ENCODE data around the gene KIF5B. TPM values are rescaled to one million over a fixed set of nuclear protein-coding genes. Genes with fewer than 3 reads are reported as not detected.
"Not testable (repeated sequence)": the region's sequence is repeated elsewhere in the genome, so short reads cannot be mapped to it uniquely, and the experiment has no call there.

Gene KIF5B
- total and polyA plus RNA-seq, 2 donors (not counting 1 experiment from before 2014, with no cell fraction given) = 9.5 to 44.1 TPM

- CTCF ChIA-PET = no interaction called here
- no CpG with 5 or more reads among the region's 2 CpGs for WGBS (ENCODE audit: insufficient coverage)
Observed at GRCh38 chr10:32070645-32071044, 14.4 kb upstream of the KIF5B start.

GRCh38 chr10:32068569-32068968 lies 12.3 kb upstream of the KIF5B start:
- no peak overlapping the region for H3K4me2 ChIP-seq (replicated peaks; ENCODE audit: low read depth, low read length, poor library complexity, severe bottlenecking)
- intact Hi-C loops (cut with micrococcal nuclease) = no loop called here
- no peaks in the 10 kb centered on the region for H3K79me2 ChIP-seq (ENCODE audit: control insufficient read depth, insufficient read depth, low read length)
- no peaks in the 10 kb centered on the region for H3K36me3 ChIP-seq (replicated peaks in 1 of 2; ENCODE audit: control extremely low read depth in 1 of 2, control insufficient read depth in 1 of 2, extremely low read depth in 1 of 2, insufficient read depth in 2 of 2, low read length in 1 of 2)
- ChIA-PET POLR2A (no interaction called here), CTCF (no interaction called here)
- H3K9me3 ChIP-seq (ENCODE audit: control extremely low read depth in 1 of 3, control insufficient read depth in 2 of 3, insufficient read depth in 1 of 3, low read length in 2 of 3) = no peaks in the 10 kb centered on the region
- 82% methylated on average over 12 of the region's 12 CpGs for WGBS (ENCODE audit: insufficient coverage)
- Mint-ChIP-seq H3K4me3 (no peak overlapping the region), H3K4me1 (no peaks in the 10 kb centered on the region), H3K9me3 (ENCODE audit: insufficient read depth) (no peaks in the 10 kb centered on the region), H3K27ac (no peak overlapping the region), H3K27me3 (peaks cover 3% of the 10 kb centered on the region)
- no peak overlapping the region for H3K9ac ChIP-seq (ENCODE audit: low read length)
- TF ChIP-seq EZH2 (IDR thresholded peaks at IDR 0.05; ENCODE audit: borderline replicate concordance, insufficient read depth, low read depth, low read length, poor library complexity, severe bottlenecking) (no peak), CTCF (IDR thresholded peaks at IDR 0.05) (no peak)
- H4K20me1 ChIP-seq (ENCODE audit: control insufficient read depth, insufficient read depth, low read length, poor library complexity, severe bottlenecking) = no peaks in the 10 kb centered on the region
- H3K27me3 ChIP-seq (replicated peaks in 1 of 4; ENCODE audit: control extremely low read depth in 1 of 4, control insufficient read depth in 3 of 4, insufficient read depth in 4 of 4, low read length in 3 of 4) = no peaks in the 10 kb centered on the region
- H3K4me1 ChIP-seq (ENCODE audit: control insufficient read depth in 2 of 2, insufficient read depth in 2 of 2, low read length in 2 of 2) = no peaks in the 10 kb centered on the region
- no peak for DNase-seq
- no peak overlapping the region for H3K4me3 ChIP-seq (ENCODE audit: control extremely low read depth in 1 of 5, extremely low read depth in 1 of 5, insufficient read depth in 1 of 5, low read depth in 2 of 5, low read length in 4 of 5)
- H2AFZ ChIP-seq (ENCODE audit: insufficient read depth, low read depth, low read length, poor library complexity, severe bottlenecking) = no peak overlapping the region
- ATAC-seq (ENCODE audit: low read depth) = no peak
- no peak overlapping the region for H3K27ac ChIP-seq (ENCODE audit: low read length in 2 of 2)

More at GRCh38 chr10:32070645-32071044, 14.4 kb upstream of the KIF5B start:
- no peaks in the 10 kb centered on the region for H4K20me1 ChIP-seq (ENCODE audit: control insufficient read depth, insufficient read depth, low read length, poor library complexity, severe bottlenecking)
- Mint-ChIP-seq H3K4me3 (no peak overlapping the region), H3K27ac (no peak overlapping the region), H3K4me1 (no peaks in the 10 kb centered on the region), H3K9me3 (ENCODE audit: insufficient read depth) (no peaks in the 10 kb centered on the region), H3K27me3 (peaks cover 12% of the 10 kb centered on the region)
- no peaks in the 10 kb centered on the region for H3K4me1 ChIP-seq (ENCODE audit: control insufficient read depth in 2 of 2, insufficient read depth in 2 of 2, low read length in 2 of 2)
- H3K79me2 ChIP-seq (ENCODE audit: control insufficient read depth, insufficient read depth, low read length) = no peaks in the 10 kb centered on the region
- POLR2A ChIA-PET = no interaction called here
- TF ChIP-seq EZH2 (IDR thresholded peaks at IDR 0.05; ENCODE audit: borderline replicate concordance, insufficient read depth, low read depth, low read length, poor library complexity, severe bottlenecking) (no peak), CTCF (IDR thresholded peaks at IDR 0.05) (no peak)
- H3K4me2 ChIP-seq (replicated peaks; ENCODE audit: low read depth, low read length, poor library complexity, severe bottlenecking) = no peak overlapping the region
- H3K27ac ChIP-seq (ENCODE audit: low read length in 2 of 2) = no peak overlapping the region
- ATAC-seq (ENCODE audit: low read depth) (no peak), DNase-seq (no peak)
- intact Hi-C loops (cut with micrococcal nuclease) = no loop called here
- H3K27me3 ChIP-seq (replicated peaks in 1 of 4; ENCODE audit: control extremely low read depth in 1 of 4, control insufficient read depth in 3 of 4, insufficient read depth in 4 of 4, low read length in 3 of 4) = no peaks in the 10 kb centered on the region
- H3K36me3 ChIP-seq (replicated peaks in 1 of 2; ENCODE audit: control extremely low read depth in 1 of 2, control insufficient read depth in 1 of 2, extremely low read depth in 1 of 2, insufficient read depth in 2 of 2, low read length in 1 of 2) = no peaks in the 10 kb centered on the region
- no peak overlapping the region for H3K4me3 ChIP-seq (ENCODE audit: control extremely low read depth in 1 of 5, extremely low read depth in 1 of 5, insufficient read depth in 1 of 5, low read depth in 2 of 5, low read length in 4 of 5)
- no peaks in the 10 kb centered on the region for H3K9me3 ChIP-seq (ENCODE audit: control extremely low read depth in 1 of 3, control insufficient read depth in 2 of 3, insufficient read depth in 1 of 3, low read length in 2 of 3)
- H2AFZ ChIP-seq (ENCODE audit: insufficient read depth, low read depth, low read length, poor library complexity, severe bottlenecking) = no peak overlapping the region
- H3K9ac ChIP-seq (ENCODE audit: low read length) = no peak overlapping the region

GRCh38 chr10:32067931-32068330 lies 11.7 kb upstream of the KIF5B start:
- H4K20me1 ChIP-seq (ENCODE audit: control insufficient read depth, insufficient read depth, low read length, poor library complexity, severe bottlenecking); H3K27me3 Mint-ChIP-seq; H3K79me2 ChIP-seq (ENCODE audit: control insufficient read depth, insufficient read depth, low read length); H3K9ac ChIP-seq (ENCODE audit: low read length); H3K4me1 Mint-ChIP-seq; ATAC-seq (ENCODE audit: low read depth); H3K27ac Mint-ChIP-seq; DNase-seq; H2AFZ ChIP-seq (ENCODE audit: insufficient read depth, low read depth, low read length, poor library complexity, severe bottlenecking); H3K27me3 ChIP-seq (replicated peaks in 1 of 4; ENCODE audit: control extremely low read depth in 1 of 4, control insufficient read depth in 3 of 4, insufficient read depth in 4 of 4, low read length in 3 of 4); H3K36me3 ChIP-seq (replicated peaks in 1 of 2; ENCODE audit: control extremely low read depth in 1 of 2, control insufficient read depth in 1 of 2, extremely low read depth in 1 of 2, insufficient read depth in 2 of 2, low read length in 1 of 2); H3K9me3 ChIP-seq (ENCODE audit: control extremely low read depth in 1 of 3, control insufficient read depth in 2 of 3, insufficient read depth in 1 of 3, low read length in 2 of 3); H3K4me3 Mint-ChIP-seq; H3K4me2 ChIP-seq (replicated peaks; ENCODE audit: low read depth, low read length, poor library complexity, severe bottlenecking); H3K4me3 ChIP-seq (ENCODE audit: control extremely low read depth in 1 of 5, extremely low read depth in 1 of 5, insufficient read depth in 1 of 5, low read depth in 2 of 5, low read length in 4 of 5); H3K4me1 ChIP-seq (ENCODE audit: control insufficient read depth in 2 of 2, insufficient read depth in 2 of 2, low read length in 2 of 2); H3K9me3 Mint-ChIP-seq (ENCODE audit: insufficient read depth); intact Hi-C loops (cut with micrococcal nuclease); H3K27ac ChIP-seq (ENCODE audit: low read length in 2 of 2); CTCF ChIA-PET: not testable (repeated sequence)
- POLR2A ChIA-PET = interaction anchor here (0.7 kb wide), 1 partner anchor 11 kb away, joined by 4 read pairs; no protein-coding TSS in a partner anchor
- WGBS (ENCODE audit: insufficient coverage) = 95% methylated on average over 4 of the region's 5 CpGs
